ENCODE results near the gene CLK4.

DNA sequence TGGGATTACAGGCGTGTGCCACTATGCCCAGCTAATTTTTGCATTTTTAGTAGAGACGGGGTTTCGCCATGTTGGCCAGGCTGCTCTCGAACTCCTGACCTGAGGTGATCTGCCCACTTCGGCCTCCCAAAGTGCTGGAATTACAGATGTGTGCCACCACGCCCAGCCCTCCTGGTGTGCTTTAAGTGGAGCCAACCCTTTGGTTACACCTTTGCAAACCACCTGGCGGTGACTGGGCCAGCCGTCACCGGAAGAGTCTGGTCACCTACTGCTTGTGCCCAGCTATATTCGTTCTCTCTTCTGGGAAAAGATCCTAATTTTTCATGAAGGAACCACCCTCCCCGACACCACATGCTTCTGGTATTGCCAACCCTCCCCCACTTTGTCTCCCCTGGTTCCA, 72.5 kb downstream of the CLK4 start:
- TF ChIP-seq EZH2phosphoT487 (IDR thresholded peaks at IDR 0.05; ENCODE audit: insufficient read depth, low read depth) (no peak), EZH2 (IDR thresholded peaks at IDR 0.05; ENCODE audit: insufficient read depth, poor library complexity, severe bottlenecking) (no peak)

Data from GM23248 (cell line).